SU-DHL-6 (cell line): Measurements from ENCODE around the gene NOM1.

Experiments used
- EZH2phosphoT487 ChIP-seq: fragments of 200-600 bp; sonication (generic), shearing (Covaris generic); conservative IDR thresholded peaks from 2 replicates; pipeline ENCODE4 v1.6.1; 2018; ENCODE audit warnings: mild to moderate bottlenecking, antibody characterized with exemption, low read length, moderate library complexity, mixed read lengths
- TF ChIP-seq, protein P1 (sequence below): fragments of 200-600 bp; sonication (generic); IDR thresholded peaks from one replicate; pipeline ENCODE4 v1.5.1; 2017; ENCODE audit warnings: antibody characterized with exemption, mild to moderate bottlenecking, low read length, moderate library complexity; ENCODE audit not compliant: insufficient read depth, poor library complexity, severe bottlenecking

DNA sequence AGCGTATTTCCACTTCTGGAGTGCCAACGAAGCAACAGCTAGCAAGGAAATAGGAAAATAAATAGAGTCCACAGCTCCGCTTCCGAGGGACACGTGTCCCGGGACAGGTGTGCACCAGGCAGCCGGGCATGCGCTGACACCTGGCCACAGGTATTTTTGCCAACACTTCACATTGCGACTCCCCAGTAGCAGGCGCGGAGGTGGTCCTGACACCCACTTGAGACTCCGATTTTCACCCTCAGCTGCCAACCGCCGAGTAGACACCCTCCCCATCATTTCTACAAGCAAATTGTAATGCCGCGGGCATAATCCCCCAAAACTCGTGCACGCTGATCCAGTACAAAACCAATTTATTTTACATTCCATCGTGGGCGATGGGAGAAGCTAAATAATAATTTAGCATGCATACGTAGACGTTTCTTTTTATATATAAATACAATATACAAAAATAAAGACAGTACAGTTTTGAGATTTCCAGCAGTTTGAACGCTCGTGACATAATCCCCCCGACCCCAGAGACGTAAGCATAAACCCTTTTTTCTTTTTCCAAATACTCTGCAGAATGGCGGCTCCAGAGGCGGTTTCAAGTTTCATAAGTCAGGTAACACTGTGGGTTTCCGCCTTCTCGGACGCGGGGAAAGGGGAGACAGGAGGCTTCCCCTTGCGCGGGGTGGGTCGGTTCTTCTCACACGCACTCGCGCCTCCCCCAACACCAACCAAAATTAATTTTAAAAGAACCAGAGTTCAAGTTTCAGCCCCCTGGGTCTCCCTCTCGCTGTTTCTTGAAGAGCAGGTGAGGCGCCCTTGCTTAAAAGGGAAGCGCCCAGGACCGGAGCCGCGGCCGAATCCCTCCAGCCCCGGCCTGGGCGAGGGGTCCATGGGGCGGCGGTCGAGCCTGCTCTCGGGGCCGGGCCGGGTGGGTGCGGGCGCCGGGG, 55.3 kb downstream of the NOM1 start:
- TF ChIP-seq EZH2phosphoT487 = no peak
- TF ChIP-seq, protein P1, sequence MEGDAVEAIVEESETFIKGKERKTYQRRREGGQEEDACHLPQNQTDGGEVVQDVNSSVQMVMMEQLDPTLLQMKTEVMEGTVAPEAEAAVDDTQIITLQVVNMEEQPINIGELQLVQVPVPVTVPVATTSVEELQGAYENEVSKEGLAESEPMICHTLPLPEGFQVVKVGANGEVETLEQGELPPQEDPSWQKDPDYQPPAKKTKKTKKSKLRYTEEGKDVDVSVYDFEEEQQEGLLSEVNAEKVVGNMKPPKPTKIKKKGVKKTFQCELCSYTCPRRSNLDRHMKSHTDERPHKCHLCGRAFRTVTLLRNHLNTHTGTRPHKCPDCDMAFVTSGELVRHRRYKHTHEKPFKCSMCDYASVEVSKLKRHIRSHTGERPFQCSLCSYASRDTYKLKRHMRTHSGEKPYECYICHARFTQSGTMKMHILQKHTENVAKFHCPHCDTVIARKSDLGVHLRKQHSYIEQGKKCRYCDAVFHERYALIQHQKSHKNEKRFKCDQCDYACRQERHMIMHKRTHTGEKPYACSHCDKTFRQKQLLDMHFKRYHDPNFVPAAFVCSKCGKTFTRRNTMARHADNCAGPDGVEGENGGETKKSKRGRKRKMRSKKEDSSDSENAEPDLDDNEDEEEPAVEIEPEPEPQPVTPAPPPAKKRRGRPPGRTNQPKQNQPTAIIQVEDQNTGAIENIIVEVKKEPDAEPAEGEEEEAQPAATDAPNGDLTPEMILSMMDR = no peak
